CD4-positive, alpha-beta T cell treated with Interleukin-6 at 100 ng/mL for 8 hours (primary cell): ENCODE results near the gene ZNF576.
"Not testable (repeated sequence)": the region's sequence is repeated elsewhere in the genome, so short reads cannot be mapped to it uniquely, and the experiment has no call there.

Source experiments
- DNase-seq: peaks from one replicate; pipeline ENCODE4 v3.0.0-alpha.2; 2020; ENCODE audit warnings: mixed read lengths, low spot score

ZNF576 gene

GRCh38 chr19:43595999-43596841, at the start of gene ZNF576, which contains the start of gene IRGQ:
ZNF576 (plus strand) TSS chr19:43596595; CDS start chr19:43597109, 514 bp downstream.
IRGQ (minus strand) TSS chr19:43596134; CDS start chr19:43595338, 796 bp downstream.
- DNase-seq: peak; percentile 100

- not testable (repeated sequence) for DNase-seq
Measured at GRCh38 chr19:43547926-43548325, 48.5 kb upstream of the ZNF576 start.

- no peak for DNase-seq
Measured at GRCh38 chr19:43548706-43549105, 47.7 kb upstream of the ZNF576 start.

DNA sequence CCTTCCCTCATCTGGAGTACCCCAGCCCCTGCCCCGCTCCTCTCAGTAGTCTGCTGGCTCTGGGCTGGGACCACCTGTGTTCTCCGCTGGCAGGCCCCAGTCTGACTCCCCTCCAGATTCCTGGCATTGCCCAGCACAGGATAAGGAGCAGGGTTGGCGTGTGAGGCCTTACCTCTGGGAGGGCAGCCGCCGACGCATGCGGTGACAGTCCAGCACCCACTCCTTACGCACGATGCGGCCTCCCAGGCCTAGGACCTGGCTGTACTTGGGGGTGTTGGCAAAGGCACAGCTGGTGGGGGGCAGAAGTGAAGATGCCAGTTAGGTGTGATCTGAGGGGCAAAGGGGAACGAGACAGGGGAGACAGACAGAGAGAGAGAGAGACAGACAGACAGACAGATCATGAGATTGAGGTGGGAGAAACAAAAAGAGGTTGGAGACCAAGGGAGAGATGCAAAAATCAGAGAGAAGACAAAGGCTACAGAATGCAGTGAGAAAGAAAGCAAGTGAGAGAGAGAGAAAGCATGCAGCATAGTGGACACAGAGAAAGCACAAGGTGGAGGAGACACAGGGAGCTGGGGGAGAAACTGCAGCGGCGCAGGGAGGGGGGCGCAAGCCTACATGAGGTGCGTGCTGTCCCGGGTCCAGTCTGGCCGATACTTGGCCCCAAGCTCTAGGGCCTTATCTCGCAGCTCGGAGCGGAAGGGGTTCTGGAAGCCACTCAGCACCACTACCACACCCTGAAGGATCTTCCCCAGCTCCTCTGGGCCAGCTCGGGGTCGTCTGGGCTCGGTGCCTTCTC, 44.8 kb upstream of the ZNF576 start:
- DNase-seq: no peak

DNA sequence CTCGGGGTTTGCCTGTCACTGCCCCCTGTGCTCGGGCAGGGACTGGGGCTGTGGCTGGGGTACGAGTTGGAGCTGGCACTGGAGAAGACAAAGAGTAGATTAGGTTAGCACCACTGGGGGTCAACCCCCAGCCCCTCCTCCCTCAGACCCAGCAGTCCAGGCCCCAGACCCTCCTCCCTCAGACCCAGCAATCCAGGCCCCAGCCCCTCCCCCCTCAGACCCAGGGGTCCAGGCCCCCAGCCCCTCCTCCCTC, 44.3 kb upstream of the ZNF576 start:
- DNase-seq: no peak

GRCh38 chr19:43552616-43553015, 43.8 kb upstream of the ZNF576 start:
- DNase-seq: no peak

DNA sequence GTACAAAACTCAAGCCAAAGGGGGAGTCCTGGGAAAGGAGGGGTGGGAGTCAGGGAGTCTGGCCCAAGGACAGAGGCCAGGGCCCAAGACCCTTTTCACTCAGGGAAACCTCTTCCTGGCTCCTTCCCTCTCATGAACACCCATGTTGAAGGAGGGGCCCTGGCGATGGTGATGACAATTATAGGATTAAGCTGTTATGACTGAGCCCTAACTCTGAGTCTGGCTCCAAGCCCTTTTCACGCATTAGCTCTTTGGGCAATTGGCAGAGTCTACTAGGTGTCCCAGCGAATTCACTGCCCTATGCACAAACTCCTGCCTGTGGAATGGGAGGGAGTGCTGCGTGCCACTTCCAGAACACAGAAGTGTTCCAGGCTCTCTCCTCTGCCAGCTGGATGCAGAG, 42.7 kb upstream of the ZNF576 start:
- no peak for DNase-seq

- DNase-seq: no peak
Measured at GRCh38 chr19:43554317-43554895, 42.0 kb upstream of the ZNF576 start.

- DNase-seq: peak; percentile 86
Measured at GRCh38 chr19:43555185-43555770, 41.1 kb upstream of the ZNF576 start.

GRCh38 chr19:43560687-43561086, 35.7 kb upstream of the ZNF576 start:
- no peak for DNase-seq

DNA sequence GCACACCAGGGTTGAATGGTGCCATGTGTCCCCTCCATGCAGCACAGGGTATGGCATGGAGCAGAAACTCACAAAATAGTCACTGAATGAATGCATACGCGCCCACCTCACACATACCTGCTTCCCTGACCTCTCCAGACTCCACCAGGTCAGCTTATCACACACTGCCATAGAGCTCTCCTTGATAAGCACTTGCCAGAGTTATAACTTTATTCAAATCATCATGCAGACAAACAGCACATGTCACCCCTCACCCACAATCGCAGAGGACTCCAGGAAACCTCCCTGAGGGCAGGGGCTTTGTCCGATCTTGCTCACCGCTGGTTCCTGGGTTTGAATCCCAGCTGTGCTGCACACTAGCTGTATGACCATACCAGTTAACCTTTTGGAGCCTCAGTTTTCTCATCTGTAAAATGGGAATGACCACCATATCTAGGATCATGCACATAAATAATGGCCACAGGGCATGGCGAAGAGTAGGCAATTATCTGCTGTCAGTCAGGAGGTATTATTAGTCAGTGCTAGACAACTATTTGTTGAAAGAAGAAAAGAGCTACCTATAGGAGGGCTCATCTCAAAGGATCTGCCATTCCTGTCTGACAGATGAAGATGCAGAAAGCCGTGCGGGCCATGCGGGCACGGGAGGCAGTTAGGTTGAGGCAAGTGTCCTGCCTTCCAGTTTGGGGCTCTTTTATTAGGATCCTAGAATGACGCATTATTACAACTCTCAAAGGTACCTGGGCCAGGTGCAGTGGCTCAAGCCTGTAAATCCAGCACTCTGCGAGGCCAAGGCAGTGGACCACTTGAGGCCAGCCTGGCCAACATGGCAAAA, 35.0 kb upstream of the ZNF576 start:
- no peak for DNase-seq

GRCh38 chr19:43562226-43562697, 34.1 kb upstream of the ZNF576 start:
- DNase-seq: no peak

DNA sequence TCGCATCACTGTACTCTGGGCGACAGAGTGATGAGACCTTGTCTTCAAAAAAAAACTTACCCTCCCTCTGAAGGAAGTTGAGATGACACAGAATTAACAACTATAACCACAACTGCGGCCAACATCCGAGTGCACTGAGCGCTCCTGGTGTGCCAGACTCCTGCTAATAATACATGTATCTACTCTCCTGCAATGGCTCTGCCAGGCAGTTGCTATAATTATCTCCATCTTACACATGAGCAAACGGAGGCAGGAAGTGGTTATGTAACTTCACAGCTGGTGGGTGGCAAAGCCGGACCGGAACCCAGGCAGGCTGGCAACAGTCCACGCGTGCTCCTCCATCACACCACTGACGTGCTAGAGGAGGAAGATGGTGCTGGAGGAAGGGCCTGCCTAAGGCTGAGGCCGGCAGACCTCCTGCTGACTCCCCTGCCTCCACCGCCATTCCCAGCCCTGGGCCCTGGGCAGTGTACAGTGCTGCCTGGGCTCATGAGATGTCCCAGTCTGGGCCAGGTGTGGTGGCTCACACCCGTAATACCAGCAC, 33.6 kb upstream of the ZNF576 start:
- DNase-seq: peak; percentile 90

DNA sequence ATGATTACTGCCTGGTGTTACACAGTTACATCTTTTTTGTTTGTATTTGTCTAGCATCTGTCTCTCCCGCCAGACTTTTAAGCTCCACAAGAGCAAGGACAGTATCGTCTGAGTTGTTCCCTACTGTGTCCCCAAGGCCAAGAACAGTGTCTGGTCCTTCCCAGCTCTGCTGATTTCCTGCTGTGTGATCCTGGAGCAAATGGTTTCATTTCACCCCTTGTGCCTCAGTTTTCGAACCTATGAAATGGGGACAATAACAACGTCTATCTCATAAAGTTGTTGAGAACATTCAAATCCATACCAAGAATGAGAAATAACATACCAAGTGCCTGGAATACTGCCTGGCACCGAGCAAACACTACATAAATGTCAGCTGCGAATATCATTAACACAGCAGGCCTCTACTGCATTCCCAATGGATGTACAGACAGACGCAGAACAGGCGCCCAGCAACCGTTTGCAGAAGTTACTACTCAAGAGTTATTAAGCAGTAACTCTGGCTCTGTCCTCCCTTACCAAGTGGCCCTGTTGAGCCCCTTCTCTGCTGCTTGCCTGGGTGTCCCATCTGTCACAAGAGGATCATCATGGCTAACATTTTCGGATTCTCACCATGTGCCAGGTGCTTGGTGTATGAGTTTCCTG, 32.5 kb upstream of the ZNF576 start:
- DNase-seq: no peak

DNA sequence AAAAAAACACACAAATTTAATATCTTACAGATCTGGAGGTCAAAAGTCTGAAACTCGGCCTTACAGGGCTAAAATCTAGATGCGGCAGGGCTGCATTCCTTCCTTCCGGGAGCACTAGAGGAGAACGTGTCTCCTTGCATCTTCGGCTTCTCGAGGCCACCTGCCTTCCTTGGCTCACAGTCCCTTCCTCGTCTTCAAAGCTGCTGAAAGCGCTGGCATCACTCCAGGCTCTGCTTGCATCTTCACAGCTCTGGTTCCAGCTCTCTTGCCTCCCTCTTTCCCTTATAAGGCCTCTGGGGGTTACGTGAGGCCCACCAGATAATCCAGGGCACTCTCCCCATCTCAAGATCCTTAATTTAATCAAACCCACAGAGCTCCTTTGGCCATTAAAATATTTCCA, 31.6 kb upstream of the ZNF576 start:
- DNase-seq: no peak

GRCh38 chr19:43569657-43570056, 26.7 kb upstream of the ZNF576 start:
- DNase-seq: no peak

DNA sequence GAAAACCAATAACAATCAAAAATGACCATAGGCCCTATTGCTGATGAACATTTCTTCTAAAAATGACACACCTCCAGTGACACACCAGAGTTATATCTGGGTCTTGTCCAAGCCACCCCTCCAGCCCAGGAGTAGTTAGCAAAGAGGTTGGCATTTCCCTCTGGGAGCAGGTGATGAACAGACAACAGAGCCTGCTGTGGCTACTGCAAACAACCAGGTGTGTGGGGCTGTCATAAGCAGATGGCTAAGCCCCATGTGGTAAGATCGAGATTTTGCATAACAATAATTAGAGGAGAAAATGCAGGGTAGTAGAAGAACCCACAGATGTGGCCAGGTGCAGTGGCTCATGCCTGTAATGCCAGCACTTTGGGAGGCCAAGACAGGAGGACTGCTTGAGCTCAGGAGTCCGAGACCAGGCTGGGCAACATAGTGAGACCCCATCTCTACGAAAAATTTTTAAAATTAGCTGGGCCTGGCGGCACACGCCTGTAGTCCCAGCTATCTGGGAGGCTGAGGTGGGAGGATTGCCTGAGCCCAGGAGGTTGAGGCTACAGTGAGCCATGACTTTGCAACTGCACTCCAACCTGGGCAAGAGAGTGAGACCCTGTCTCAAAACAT, 26.1 kb upstream of the ZNF576 start:
- no peak for DNase-seq

GRCh38 chr19:43572171-43572588, 24.2 kb upstream of the ZNF576 start:
- no peak for DNase-seq

- DNase-seq: no peak
Measured at GRCh38 chr19:43574424-43575155, 21.8 kb upstream of the ZNF576 start.
